NT2/D1 (cell line): ENCODE measurements around the gene TPCN2.

Source experiments
- DNase-seq: peaks from one replicate; pipeline ENCODE4 v3.0.0-alpha.2; 2011; ENCODE audit warnings: low read depth, low spot score
- H3K27me3 ChIP-seq: 2 replicates; pipeline ENCODE4 v1.6.0; 2011; ENCODE audit warnings: mild to moderate bottlenecking; ENCODE audit not compliant: insufficient read length, insufficient read depth
- H3K36me3 ChIP-seq: 2 replicates; pipeline ENCODE4 v1.6.1; 2011; ENCODE audit warnings: mild to moderate bottlenecking, low read length, mixed read lengths; ENCODE audit not compliant: insufficient read depth, insufficient read length
- H3K4me1 ChIP-seq: 2 replicates; pipeline ENCODE4 v1.5.1; 2011; ENCODE audit not compliant: insufficient read depth, insufficient read length
- H3K4me3 ChIP-seq: 2 replicates; pipeline ENCODE4 v1.5.1; 2011; ENCODE audit warnings: low read depth; ENCODE audit not compliant: insufficient read length
- H3K9ac ChIP-seq: 2 replicates; pipeline ENCODE4 v1.6.0; 2011; ENCODE audit warnings: low read depth; ENCODE audit not compliant: insufficient read length
- H3K9me3 ChIP-seq: 2 replicates; pipeline ENCODE4 v1.5.1; 2011; ENCODE audit warnings: mild to moderate bottlenecking, low read length; ENCODE audit not compliant: insufficient read depth
- SUZ12 ChIP-seq: IDR thresholded peaks from 2 replicates; pipeline ENCODE4 v1.6.1; 2011; ENCODE audit not compliant: insufficient read length, insufficient read depth; ENCODE audit errors: extremely low read depth
- YY1 ChIP-seq: IDR thresholded peaks from 2 replicates; pipeline ENCODE4 v1.6.1; 2011; ENCODE audit not compliant: insufficient read length, insufficient read depth
- ZNF274 ChIP-seq: IDR thresholded peaks from 2 replicates; pipeline ENCODE4 v1.6.1; 2011; ENCODE audit warnings: mild to moderate bottlenecking, low read depth, low read length

TPCN2 gene

GRCh38 chr11:69017951-69018350, 30.8 kb upstream of the TPCN2 start:
- Histone ChIP-seq H3K4me3 (no peak overlapping the region), H3K9me3 (no peaks in the 10 kb centered on the region), H3K36me3 (no peaks in the 10 kb centered on the region), H3K27me3 (no peaks in the 10 kb centered on the region), H3K9ac (no peak overlapping the region), H3K4me1 (peaks cover 9% of the 10 kb centered on the region)
- no peak for TF ChIP-seq YY1
- no peak for TF ChIP-seq ZNF274
- TF ChIP-seq SUZ12, result no peak
- no peak for DNase-seq

DNA sequence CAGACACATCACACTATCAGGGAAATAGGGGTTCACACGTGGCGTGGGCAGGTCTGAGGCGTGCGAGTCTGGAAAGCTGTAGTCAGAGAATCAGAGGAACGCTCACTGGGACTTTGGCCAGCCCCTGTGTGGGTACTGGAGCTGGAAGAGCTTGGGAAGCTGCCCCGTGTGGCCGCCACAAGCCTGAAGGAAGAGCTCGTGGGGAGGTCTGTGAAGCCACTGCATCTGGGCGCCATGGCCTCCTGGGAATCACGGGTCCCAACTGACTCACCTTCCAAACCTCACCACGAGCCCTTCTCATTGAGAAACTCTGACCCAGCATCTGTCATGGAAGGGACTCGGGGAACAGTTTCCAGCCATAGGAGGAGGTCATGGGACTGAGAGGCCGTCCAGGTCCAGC, 29.8 kb upstream of the TPCN2 start:
- no peak for DNase-seq
- Histone ChIP-seq H3K36me3 (no peaks in the 10 kb centered on the region), H3K27me3 (no peaks in the 10 kb centered on the region), H3K4me3 (no peak overlapping the region), H3K9me3 (no peaks in the 10 kb centered on the region), H3K4me1 (peaks cover 9% of the 10 kb centered on the region), H3K9ac (no peak overlapping the region)
- TF ChIP-seq YY1 (no peak), ZNF274 (no peak), SUZ12 (no peak)

DNA sequence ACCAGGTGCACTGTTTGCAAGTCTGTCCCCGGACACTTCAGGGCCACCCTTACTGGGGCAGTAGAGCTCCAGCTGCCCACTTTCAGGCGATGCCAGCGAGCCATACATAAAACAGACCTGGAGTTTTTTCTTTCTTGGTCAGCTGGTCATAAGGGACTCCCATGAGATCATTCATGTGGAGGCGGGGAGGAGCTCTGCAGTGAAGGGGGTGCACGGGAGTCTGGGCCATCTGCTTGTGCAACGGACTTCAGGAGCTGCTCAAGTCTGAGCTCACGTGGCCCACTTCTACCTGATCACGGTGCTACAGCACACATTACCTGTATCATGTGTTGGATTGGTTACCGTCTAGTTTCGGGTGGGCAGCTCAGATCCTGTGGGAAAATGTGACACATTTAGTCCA, 26.5 kb upstream of the TPCN2 start:
- Histone ChIP-seq H3K27me3 (no peaks in the 10 kb centered on the region), H3K36me3 (no peaks in the 10 kb centered on the region), H3K9ac (no peak overlapping the region), H3K9me3 (no peaks in the 10 kb centered on the region), H3K4me3 (no peak overlapping the region), H3K4me1 (no peaks in the 10 kb centered on the region)
- DNase-seq, result no peak
- no peak for TF ChIP-seq ZNF274
- TF ChIP-seq YY1, result no peak
- no peak for TF ChIP-seq SUZ12

- no peak for DNase-seq
- no peaks in the 10 kb centered on the region for H3K9me3 ChIP-seq
- H3K27me3 ChIP-seq, result no peaks in the 10 kb centered on the region
- no peak overlapping the region for H3K4me3 ChIP-seq
- H3K36me3 ChIP-seq, result no peaks in the 10 kb centered on the region
- TF ChIP-seq ZNF274 (no peak), YY1 (no peak), SUZ12 (no peak)
- H3K9ac ChIP-seq, result no peak overlapping the region
- no peaks in the 10 kb centered on the region for H3K4me1 ChIP-seq
These were observed 24.2 kb upstream of the TPCN2 start for GRCh38 chr11:69024509-69024908.

DNA sequence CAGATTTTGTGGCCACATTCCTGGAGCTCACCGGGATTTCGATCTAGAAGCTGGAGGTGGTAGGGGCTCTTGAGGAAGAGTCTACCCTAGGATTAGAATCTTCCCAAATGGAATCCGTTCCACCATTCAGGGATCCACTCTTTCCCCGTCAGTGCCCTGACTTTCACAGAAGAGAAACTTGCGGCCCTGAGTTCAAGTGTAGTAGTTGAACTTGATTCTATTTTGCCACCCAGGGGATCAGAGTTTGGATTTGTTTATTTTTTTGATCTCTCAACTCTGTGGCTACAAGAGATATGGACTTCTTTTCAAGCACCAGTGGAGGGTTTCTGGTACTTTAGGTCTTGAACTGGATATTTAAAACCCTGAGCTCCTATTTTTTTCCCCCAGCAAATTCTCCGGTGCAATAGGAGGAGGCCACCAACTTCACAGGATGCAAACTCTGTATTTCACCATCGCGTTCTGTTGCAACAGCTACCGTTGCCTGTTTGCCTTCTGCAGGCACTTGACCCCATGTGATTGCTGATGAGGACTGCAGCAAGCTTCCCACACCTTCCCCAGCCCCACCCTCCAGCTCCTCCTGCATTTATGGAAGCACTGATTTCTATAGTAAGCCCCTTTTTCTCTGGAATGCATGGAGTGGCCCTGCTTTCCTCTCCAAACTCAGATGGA, 20.9 kb upstream of the TPCN2 start:
- H3K4me1 ChIP-seq, result peaks cover 8% of the 10 kb centered on the region
- no peaks in the 10 kb centered on the region for H3K27me3 ChIP-seq
- TF ChIP-seq ZNF274, result no peak
- TF ChIP-seq YY1, result no peak
- no peak for TF ChIP-seq SUZ12
- no peak overlapping the region for H3K9ac ChIP-seq
- H3K9me3 ChIP-seq, result no peaks in the 10 kb centered on the region
- no peaks in the 10 kb centered on the region for H3K36me3 ChIP-seq
- no peak overlapping the region for H3K4me3 ChIP-seq
- DNase-seq, result no peak

DNA sequence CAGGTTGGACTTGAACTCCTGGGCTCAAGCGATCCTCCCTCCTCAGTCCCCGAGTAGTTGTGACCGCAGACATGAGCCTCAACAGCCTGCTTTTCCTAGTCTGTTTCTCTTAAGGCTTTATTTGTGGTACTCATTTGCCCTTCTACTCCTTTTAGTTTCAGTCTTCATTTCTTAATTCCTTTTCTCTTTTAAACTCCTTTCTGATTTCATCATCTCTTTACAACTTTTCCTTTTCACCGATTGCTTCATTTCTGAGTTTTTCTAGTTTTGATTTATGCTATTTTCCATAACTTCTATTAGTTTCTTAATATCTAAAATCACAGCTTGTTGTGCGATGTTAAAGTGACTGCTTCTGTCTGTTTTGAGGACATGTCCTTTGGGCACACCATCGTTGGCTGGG, 18.4 kb upstream of the TPCN2 start:
- Histone ChIP-seq H3K9me3 (no peaks in the 10 kb centered on the region), H3K4me1 (peaks cover 17% of the 10 kb centered on the region), H3K27me3 (no peaks in the 10 kb centered on the region), H3K9ac (no peak overlapping the region), H3K36me3 (no peaks in the 10 kb centered on the region), H3K4me3 (no peak overlapping the region)
- TF ChIP-seq YY1 (no peak), SUZ12 (no peak), ZNF274 (no peak)
- no peak for DNase-seq

GRCh38 chr11:69032833-69033232, 15.9 kb upstream of the TPCN2 start:
- H3K4me1 ChIP-seq, result peaks cover 17% of the 10 kb centered on the region
- H3K36me3 ChIP-seq, result peaks cover 4% of the 10 kb centered on the region
- H3K9me3 ChIP-seq, result no peaks in the 10 kb centered on the region
- no peak overlapping the region for H3K9ac ChIP-seq
- DNase-seq, result no peak
- no peaks in the 10 kb centered on the region for H3K27me3 ChIP-seq
- TF ChIP-seq YY1, result no peak
- TF ChIP-seq SUZ12, result no peak
- TF ChIP-seq ZNF274, result no peak
- H3K4me3 ChIP-seq, result no peak overlapping the region
